ENCODE results near the gene SATB1.

The SATB1 gene

GRCh38 chr3:18428991-18429745, 4.0 kb upstream of the SATB1 start:
- Histone ChIP-seq H3K27me3 (ENCODE audit: insufficient read depth, low read length) (peaks cover 14% of the 10 kb centered on the region), H3K4me1 (ENCODE audit: insufficient read depth, low read length) (peaks cover 14% of the 10 kb centered on the region; the same call in 1 of the 2 replicates)

GRCh38 chr3:18428036-18428435, 2.9 kb upstream of the SATB1 start:
- Histone ChIP-seq H3K36me3 (ENCODE audit: insufficient read depth, low read depth, low read length) (no peaks in the 10 kb centered on the region), H3K4me1 (ENCODE audit: insufficient read depth, low read length) (peaks cover 15% of the 10 kb centered on the region; the same call in 1 of the 2 replicates), H3K9me3 (ENCODE audit: insufficient read depth, low read depth, low read length) (no peaks in the 10 kb centered on the region), H3K27me3 (ENCODE audit: insufficient read depth, low read length) (peaks cover 14% of the 10 kb centered on the region), H3K4me3 (ENCODE audit: low read length) (no peak overlapping the region), H3K27ac (ENCODE audit: low read length) (no peak overlapping the region), H3K9ac (ENCODE audit: low read depth, low read length) (no peak overlapping the region)

More at GRCh38 chr3:18428991-18429745, 4.0 kb upstream of the SATB1 start:
- Histone ChIP-seq H3K4me3 (ENCODE audit: low read length) (no peak overlapping the region), H3K36me3 (ENCODE audit: insufficient read depth, low read depth, low read length) (no peaks in the 10 kb centered on the region), H3K9me3 (ENCODE audit: insufficient read depth, low read depth, low read length) (no peaks in the 10 kb centered on the region), H3K9ac (ENCODE audit: low read depth, low read length) (no peak overlapping the region), H3K27ac (ENCODE audit: low read length) (no peak overlapping the region)

GRCh38 chr3:18426597-18427193, 1.6 kb upstream of the SATB1 start:
- Histone ChIP-seq H3K9me3 (ENCODE audit: insufficient read depth, low read depth, low read length) (no peaks in the 10 kb centered on the region), H3K4me1 (ENCODE audit: insufficient read depth, low read length) (peaks cover 23% of the 10 kb centered on the region; the same call in 1 of the 2 replicates), H3K27me3 (ENCODE audit: insufficient read depth, low read length) (peaks cover 14% of the 10 kb centered on the region), H3K9ac (ENCODE audit: low read depth, low read length) (no peak overlapping the region), H3K27ac (ENCODE audit: low read length) (no peak overlapping the region), H3K36me3 (ENCODE audit: insufficient read depth, low read depth, low read length) (no peaks in the 10 kb centered on the region), H3K4me3 (ENCODE audit: low read length) (peak overlapping the region; percentile 93)

GRCh38 chr3:18425641-18426257, 610 bp upstream of the SATB1 start:
- Histone ChIP-seq H3K27ac (ENCODE audit: low read length) (no peak overlapping the region), H3K36me3 (ENCODE audit: insufficient read depth, low read depth, low read length) (no peaks in the 10 kb centered on the region), H3K4me3 (ENCODE audit: low read length) (peak overlapping the region; percentile 93), H3K27me3 (ENCODE audit: insufficient read depth, low read length) (peaks cover 14% of the 10 kb centered on the region), H3K4me1 (ENCODE audit: insufficient read depth, low read length) (peaks cover 23% of the 10 kb centered on the region; the same call in 1 of the 2 replicates), H3K9ac (ENCODE audit: low read depth, low read length) (peak overlapping the region; percentile 57; the same call in 1 of the 2 replicates), H3K9me3 (ENCODE audit: insufficient read depth, low read depth, low read length) (no peaks in the 10 kb centered on the region)

- Histone ChIP-seq H3K9me3 (ENCODE audit: insufficient read depth, low read depth, low read length) (no peaks in the 10 kb centered on the region), H3K27ac (ENCODE audit: low read length) (no peak overlapping the region), H3K27me3 (ENCODE audit: insufficient read depth, low read length) (peaks cover 14% of the 10 kb centered on the region; the same call in 1 of the 2 replicates), H3K9ac (ENCODE audit: low read depth, low read length) (peak overlapping the region; percentile 73; the same call in 1 of the 2 replicates), H3K4me1 (ENCODE audit: insufficient read depth, low read length) (peaks cover 23% of the 10 kb centered on the region; the same call in 1 of the 2 replicates), H3K36me3 (ENCODE audit: insufficient read depth, low read depth, low read length) (peaks cover 13% of the 10 kb centered on the region; the same call in 1 of the 2 replicates), H3K4me3 (ENCODE audit: low read length) (peak overlapping the region; percentile 93)
Measured at GRCh38 chr3:18424213-18424728, 868 bp downstream of the SATB1 start.

- H3K9me3 ChIP-seq (ENCODE audit: insufficient read depth, low read depth, low read length) = no peaks in the 10 kb centered on the region
- peaks cover 23% of the 10 kb centered on the region; the same call in 1 of the 2 replicates for H3K4me1 ChIP-seq (ENCODE audit: insufficient read depth, low read length)
- H3K27me3 ChIP-seq (ENCODE audit: insufficient read depth, low read length) = peaks cover 14% of the 10 kb centered on the region; the same call in 1 of the 2 replicates
- H3K27ac ChIP-seq (ENCODE audit: low read length) = no peak overlapping the region
- peaks cover 19% of the 10 kb centered on the region; the same call in 1 of the 2 replicates for H3K36me3 ChIP-seq (ENCODE audit: insufficient read depth, low read depth, low read length)
- H3K9ac ChIP-seq (ENCODE audit: low read depth, low read length) = peak overlapping the region; percentile 73; the same call in 1 of the 2 replicates
- peak overlapping the region; percentile 93 for H3K4me3 ChIP-seq (ENCODE audit: low read length)
Measured at GRCh38 chr3:18423401-18424212, 1.5 kb downstream of the SATB1 start.

- Histone ChIP-seq H3K9ac (ENCODE audit: low read depth, low read length) (no peak overlapping the region; the same call in 1 of the 2 replicates), H3K27ac (ENCODE audit: low read length) (no peak overlapping the region), H3K4me3 (ENCODE audit: low read length) (peak overlapping the region; percentile 93), H3K4me1 (ENCODE audit: insufficient read depth, low read length) (peaks cover 21% of the 10 kb centered on the region; the same call in 1 of the 2 replicates), H3K9me3 (ENCODE audit: insufficient read depth, low read depth, low read length) (no peaks in the 10 kb centered on the region), H3K36me3 (ENCODE audit: insufficient read depth, low read depth, low read length) (peaks cover 19% of the 10 kb centered on the region; the same call in 1 of the 2 replicates), H3K27me3 (ENCODE audit: insufficient read depth, low read length) (peaks cover 14% of the 10 kb centered on the region; the same call in 1 of the 2 replicates)
Measured at GRCh38 chr3:18422972-18423371, 2.2 kb downstream of the SATB1 start.

- Histone ChIP-seq H3K27ac (ENCODE audit: low read length) (no peak overlapping the region), H3K4me1 (ENCODE audit: insufficient read depth, low read length) (peaks cover 9% of the 10 kb centered on the region; the same call in 1 of the 2 replicates), H3K9ac (ENCODE audit: low read depth, low read length) (no peak overlapping the region), H3K4me3 (ENCODE audit: low read length) (no peak overlapping the region), H3K9me3 (ENCODE audit: insufficient read depth, low read depth, low read length) (no peaks in the 10 kb centered on the region), H3K36me3 (ENCODE audit: insufficient read depth, low read depth, low read length) (peaks cover 37% of the 10 kb centered on the region), H3K27me3 (ENCODE audit: insufficient read depth, low read length) (no peaks in the 10 kb centered on the region)
Measured at GRCh38 chr3:18420555-18420954, 4.6 kb downstream of the SATB1 start.

GRCh38 chr3:18419232-18419631, 5.9 kb downstream of the SATB1 start:
- Histone ChIP-seq H3K9me3 (ENCODE audit: insufficient read depth, low read depth, low read length) (no peaks in the 10 kb centered on the region), H3K27me3 (ENCODE audit: insufficient read depth, low read length) (no peaks in the 10 kb centered on the region), H3K4me3 (ENCODE audit: low read length) (no peak overlapping the region), H3K9ac (ENCODE audit: low read depth, low read length) (no peak overlapping the region), H3K4me1 (ENCODE audit: insufficient read depth, low read length) (peaks cover 9% of the 10 kb centered on the region; the same call in 1 of the 2 replicates), H3K27ac (ENCODE audit: low read length) (no peak overlapping the region), H3K36me3 (ENCODE audit: insufficient read depth, low read depth, low read length) (peaks cover 46% of the 10 kb centered on the region)

- Histone ChIP-seq H3K9me3 (ENCODE audit: insufficient read depth, low read depth, low read length) (no peaks in the 10 kb centered on the region), H3K27ac (ENCODE audit: low read length) (no peak overlapping the region), H3K27me3 (ENCODE audit: insufficient read depth, low read length) (no peaks in the 10 kb centered on the region), H3K36me3 (ENCODE audit: insufficient read depth, low read depth, low read length) (peaks cover 48% of the 10 kb centered on the region), H3K4me1 (ENCODE audit: insufficient read depth, low read length) (peaks cover 7% of the 10 kb centered on the region; the same call in 1 of the 2 replicates), H3K4me3 (ENCODE audit: low read length) (no peak overlapping the region), H3K9ac (ENCODE audit: low read depth, low read length) (no peak overlapping the region)
Measured at GRCh38 chr3:18417904-18418572, 7.1 kb downstream of the SATB1 start.

Data from iPS-20b (cell line).